Stomach (tissue), 4 donors: ENCODE data around the gene L3MBTL3.
"Not testable (repeated sequence)": the region's sequence is repeated elsewhere in the genome, so short reads cannot be mapped to it uniquely, and the experiment has no call there.

Experiments used
- CTCF ChIP-seq, 7 experiments: fragments of 450-650 bp in 4 of 7; fragments of 200-600 bp in 3 of 7; sonication (generic) in 3 of 7; IDR thresholded peaks; one replicate each; pipeline ENCODE4 v1.5.1; 2016 to 2019; ENCODE audit warnings: antibody characterized with exemption in 7 of 7, control low read depth in 2 of 7, mild to moderate bottlenecking in 1 of 7
- EP300 ChIP-seq: sonication (generic); formaldehyde crosslinking; IDR thresholded peaks from one replicate; pipeline ENCODE4 v1.6.1; 2017; ENCODE audit warnings: antibody characterized with exemption

GRCh38 chr6:130170160-130170559 is 151.8 kb downstream of the L3MBTL3 start:
- TF ChIP-seq EP300; CTCF (IDR thresholded peaks at IDR 0.05): not testable (repeated sequence)
